SH-SY5Y (cell line): ENCODE measurements around the gene FBXL7.

Experiments used
- GATA2 ChIP-seq: IDR thresholded peaks from 2 replicates; pipeline ENCODE4 v1.6.1; 2011; ENCODE audit warnings: mild to moderate bottlenecking, low read depth, low read length
- GATA3 ChIP-seq: IDR thresholded peaks from 2 replicates; pipeline ENCODE4 v1.6.1; 2011; ENCODE audit warnings: low read depth, mild to moderate bottlenecking, low read length, moderate library complexity

- no peak for TF ChIP-seq GATA2
- no peak for TF ChIP-seq GATA3
Measured at GRCh38 chr5:15606197-15606596, 106.2 kb downstream of the FBXL7 start.
